ENCODE measurements around the gene KBTBD13.

The KBTBD13 gene

DNA sequence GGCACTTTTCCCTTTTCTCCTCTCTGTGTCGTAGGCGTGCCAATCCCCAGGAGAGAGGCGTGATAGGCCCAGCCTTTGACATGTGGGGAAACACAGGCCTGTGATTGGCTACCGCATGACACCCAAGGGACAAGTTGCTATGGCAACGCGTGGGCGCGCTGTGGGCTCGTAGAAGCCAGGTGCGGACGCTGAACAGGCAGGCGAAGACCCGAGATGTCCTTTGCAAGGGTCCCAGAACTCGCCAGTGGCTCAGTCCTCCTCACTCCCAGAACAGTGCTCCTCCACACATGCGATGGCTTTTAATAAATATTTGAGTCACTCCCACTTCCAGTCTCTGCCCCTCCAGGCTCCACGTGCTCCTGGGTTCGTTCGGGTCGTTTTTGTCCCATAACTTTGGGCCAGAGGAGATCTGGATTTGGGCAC lies 27.1 kb upstream of the KBTBD13 start:
- peak; percentile 97 for DNase-seq
- in situ Hi-C loops (cut with MboI; ENCODE audit: low pct_unique_long_range_greater_than_20kb, low sequenced_read_pairs) = no loop called here

DNA sequence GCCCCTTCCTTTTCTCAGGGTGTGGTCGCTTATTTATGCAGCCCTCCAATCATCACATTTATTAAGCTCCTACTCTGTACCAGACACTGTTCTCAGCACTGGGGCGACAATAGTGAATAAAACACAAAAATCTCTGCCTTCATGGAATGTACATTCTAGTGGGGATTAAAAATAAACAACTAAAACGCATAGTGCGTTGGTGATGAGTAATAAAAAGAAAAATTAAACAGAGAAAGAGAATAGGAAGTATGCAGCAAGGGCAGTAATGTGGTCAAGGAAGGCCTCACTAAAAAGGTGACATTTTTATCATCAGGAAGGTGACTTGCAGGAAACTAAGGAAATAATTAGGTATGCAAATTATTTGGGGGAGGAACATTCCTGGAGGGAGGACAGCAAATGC lies 26.3 kb upstream of the KBTBD13 start:
- DNase-seq = peak; percentile 29
- in situ Hi-C loops (cut with MboI; ENCODE audit: low pct_unique_long_range_greater_than_20kb, low sequenced_read_pairs) = no loop called here

DNA sequence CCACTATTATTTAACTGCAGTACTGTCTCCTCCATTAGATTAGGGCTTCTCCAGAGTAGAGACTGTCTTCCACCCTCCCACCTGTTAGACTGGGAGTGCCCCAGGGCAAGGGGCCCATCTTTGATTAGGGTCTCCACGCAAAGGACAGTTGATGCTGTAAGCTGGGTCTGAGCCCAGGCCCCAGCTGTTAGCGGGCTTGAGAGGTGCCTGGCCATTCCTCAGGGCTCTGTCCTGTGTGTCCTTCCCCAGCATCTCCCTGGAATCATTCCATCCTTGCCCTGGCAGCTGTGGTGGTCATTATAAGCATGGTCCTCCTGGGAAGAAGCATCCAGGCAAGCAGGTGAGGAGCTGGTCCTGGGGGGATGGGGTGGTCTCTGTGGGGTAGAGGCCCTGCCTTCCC lies 25.3 kb upstream of the KBTBD13 start:
- no peak for DNase-seq
- in situ Hi-C loops (cut with MboI; ENCODE audit: low pct_unique_long_range_greater_than_20kb, low sequenced_read_pairs) = no loop called here

DNA sequence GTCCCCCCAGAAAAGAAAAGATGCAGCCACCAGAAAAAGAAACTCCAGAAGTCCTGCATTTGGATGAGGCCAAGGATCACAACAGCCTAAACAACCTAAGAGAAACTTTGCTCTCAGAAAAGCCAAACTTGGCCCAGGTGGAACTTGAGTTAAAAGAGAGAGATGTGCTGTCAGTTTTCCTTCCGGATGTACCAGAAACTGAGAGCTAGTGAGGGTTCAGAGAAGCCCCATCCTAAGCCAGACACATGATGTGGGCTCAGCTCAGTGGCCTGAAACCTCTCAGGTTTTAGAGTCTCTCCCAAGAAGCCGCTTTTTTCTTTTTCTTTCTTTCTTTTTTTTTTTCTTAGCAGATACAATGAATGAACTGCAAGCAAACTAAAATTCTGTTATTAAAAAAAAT lies 23.6 kb upstream of the KBTBD13 start:
- DNase-seq = no peak
- in situ Hi-C loops (cut with MboI; ENCODE audit: low pct_unique_long_range_greater_than_20kb, low sequenced_read_pairs) = no loop called here

DNA sequence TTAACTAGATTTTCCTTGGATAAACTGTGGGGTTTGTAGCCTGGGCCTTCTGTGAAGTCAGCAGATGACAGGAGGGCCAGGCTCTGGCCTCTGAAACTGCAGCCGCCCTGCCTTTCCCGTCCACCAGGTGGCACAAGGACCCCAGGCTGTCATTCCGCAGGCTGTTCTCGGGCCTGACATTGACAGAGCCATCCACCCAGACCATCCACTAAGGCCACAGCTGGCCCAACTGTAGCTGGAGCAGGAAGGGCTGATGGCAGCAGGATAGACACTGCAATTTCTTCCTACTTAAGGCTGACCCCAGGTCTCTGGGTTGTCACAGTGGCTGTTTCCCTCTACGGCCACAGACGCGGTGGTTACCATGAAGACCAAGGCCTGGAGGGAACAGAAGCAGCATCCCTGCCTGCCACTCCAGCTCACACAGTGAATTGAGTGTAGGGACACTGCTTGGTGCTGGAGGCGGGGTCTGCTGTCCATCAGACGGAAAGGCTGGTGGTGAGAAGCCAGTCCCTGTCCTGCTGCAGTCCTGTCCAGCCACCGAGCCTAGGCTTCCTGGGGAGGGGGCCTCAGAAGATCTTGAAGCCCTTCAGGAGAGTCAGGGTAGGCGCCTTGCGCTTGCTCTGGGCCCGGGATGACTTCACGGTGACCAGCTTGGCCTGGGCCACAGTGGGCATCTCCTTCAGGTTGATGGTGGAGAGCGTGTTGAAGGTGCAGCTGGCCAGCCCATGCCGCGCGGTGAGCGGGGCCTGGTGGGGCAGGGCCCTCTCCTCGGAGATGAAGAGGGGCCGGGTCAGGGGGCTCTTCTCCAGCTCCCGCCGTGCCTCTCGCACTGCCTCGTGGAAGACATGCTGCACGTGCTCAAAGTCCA lies 22.0 kb upstream of the KBTBD13 start:
- DNase-seq = peak; percentile 90
- in situ Hi-C loops (cut with MboI; ENCODE audit: low pct_unique_long_range_greater_than_20kb, low sequenced_read_pairs) = no loop called here

DNA sequence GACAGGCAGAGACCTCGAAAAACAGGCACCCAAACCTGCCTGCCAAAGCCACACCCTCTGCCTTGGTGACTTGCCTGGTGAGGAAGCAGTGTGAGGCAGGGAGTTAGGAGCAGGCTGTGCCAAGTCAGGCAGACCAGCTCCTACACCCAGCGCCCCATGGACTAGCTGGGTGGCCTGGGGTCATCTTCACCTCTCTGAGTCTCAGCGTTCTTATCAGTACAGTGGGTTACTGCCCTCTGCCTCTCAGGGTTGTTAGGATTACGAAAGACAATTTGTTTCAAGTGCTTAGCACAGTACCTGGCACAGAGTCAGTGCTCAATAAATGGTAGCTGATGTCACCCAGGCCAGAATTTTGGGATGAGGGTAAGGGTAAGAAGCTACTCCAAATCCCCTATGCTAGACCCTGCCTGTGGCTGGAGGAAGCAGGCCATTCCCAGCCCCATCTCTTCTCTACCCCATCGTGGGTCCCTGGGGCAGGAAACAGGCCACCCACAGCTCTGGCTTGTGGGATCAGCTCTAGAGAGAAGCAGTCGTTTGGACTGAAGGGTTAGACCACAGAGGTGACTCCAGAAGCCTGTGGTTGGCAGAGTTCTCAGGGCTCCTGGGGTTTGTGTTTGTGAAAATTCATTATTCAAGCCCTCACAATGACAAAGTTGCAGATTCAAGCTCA lies 21.2 kb upstream of the KBTBD13 start:
- DNase-seq = no peak
- in situ Hi-C loops (cut with MboI; ENCODE audit: low pct_unique_long_range_greater_than_20kb, low sequenced_read_pairs) = no loop called here

DNA sequence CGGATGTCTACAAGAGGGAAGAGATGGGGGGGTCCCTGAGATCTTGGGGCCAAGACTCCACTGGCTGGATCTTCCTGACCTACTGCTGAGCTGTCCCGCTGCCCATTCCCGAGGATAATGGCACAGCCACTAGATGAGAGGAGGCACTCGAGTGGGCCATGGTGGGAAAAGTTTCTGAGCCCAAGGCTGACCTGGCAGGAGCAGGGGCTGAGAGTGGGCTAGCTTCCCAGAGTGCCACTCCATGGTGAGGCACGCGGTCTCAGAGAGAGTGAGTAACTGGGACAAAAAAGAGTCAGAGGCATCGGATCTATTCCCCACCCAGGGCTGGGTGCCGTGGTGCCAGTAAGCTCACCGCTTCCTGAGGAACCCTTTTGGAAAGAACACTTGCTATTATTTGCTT lies 20.4 kb upstream of the KBTBD13 start:
- no peak for DNase-seq
- in situ Hi-C loops (cut with MboI; ENCODE audit: low pct_unique_long_range_greater_than_20kb, low sequenced_read_pairs) = no loop called here

DNA sequence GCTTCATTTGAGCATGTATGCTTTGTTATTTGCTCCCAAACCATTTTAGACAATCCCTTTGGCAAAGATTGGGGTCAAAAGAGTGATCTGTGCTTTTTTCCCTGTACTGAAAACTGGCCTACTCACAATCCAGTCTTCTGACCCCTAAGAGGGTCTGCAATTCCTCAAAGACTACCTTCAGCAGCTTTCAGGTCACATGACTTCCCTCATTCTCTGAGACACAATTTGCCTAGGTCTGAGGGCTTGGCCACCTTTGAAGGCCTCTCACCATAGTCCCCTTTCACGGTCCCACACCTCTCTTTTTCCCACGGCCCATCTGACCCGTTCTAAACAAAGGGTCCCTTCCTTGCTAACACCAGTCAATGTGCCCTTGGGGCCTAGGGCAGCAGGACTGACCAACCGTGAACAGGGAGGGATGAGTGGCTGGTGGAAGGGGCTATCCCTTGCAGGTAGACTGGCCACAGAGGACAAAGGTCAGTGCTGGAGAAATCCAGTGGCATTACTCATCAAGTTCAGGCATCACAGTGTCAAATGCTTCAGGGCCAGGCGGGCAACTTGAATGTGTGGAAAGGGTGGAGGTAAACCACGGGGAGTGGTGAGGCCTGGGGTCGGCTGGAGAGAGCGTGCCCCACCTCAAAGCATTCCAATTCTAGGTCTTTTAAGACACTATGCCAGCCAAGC lies 19.5 kb upstream of the KBTBD13 start:
- DNase-seq = no peak
- in situ Hi-C loops (cut with MboI; ENCODE audit: low pct_unique_long_range_greater_than_20kb, low sequenced_read_pairs) = no loop called here

DNA sequence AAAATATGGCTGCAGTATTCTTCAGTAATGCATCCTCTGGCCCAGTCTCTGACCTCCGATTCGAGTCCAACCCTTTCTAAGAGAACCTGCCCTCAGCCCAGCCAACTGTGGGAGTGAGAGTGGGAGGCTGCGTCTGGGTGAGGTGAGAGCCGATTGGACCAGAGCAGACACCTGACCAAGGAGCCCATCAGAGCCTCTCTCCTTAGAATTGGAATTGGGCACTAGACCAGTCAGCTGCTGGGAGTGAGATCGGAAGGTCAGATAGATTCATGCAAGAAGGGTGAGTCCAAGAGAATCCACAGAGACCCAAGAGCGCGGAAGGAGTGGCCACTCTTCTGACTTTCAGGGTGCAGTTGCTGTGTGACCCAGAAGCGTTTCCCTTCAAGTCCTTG lies 19.0 kb upstream of the KBTBD13 start:
- in situ Hi-C loops (cut with MboI; ENCODE audit: low pct_unique_long_range_greater_than_20kb, low sequenced_read_pairs) = no loop called here
- DNase-seq = no peak

DNA sequence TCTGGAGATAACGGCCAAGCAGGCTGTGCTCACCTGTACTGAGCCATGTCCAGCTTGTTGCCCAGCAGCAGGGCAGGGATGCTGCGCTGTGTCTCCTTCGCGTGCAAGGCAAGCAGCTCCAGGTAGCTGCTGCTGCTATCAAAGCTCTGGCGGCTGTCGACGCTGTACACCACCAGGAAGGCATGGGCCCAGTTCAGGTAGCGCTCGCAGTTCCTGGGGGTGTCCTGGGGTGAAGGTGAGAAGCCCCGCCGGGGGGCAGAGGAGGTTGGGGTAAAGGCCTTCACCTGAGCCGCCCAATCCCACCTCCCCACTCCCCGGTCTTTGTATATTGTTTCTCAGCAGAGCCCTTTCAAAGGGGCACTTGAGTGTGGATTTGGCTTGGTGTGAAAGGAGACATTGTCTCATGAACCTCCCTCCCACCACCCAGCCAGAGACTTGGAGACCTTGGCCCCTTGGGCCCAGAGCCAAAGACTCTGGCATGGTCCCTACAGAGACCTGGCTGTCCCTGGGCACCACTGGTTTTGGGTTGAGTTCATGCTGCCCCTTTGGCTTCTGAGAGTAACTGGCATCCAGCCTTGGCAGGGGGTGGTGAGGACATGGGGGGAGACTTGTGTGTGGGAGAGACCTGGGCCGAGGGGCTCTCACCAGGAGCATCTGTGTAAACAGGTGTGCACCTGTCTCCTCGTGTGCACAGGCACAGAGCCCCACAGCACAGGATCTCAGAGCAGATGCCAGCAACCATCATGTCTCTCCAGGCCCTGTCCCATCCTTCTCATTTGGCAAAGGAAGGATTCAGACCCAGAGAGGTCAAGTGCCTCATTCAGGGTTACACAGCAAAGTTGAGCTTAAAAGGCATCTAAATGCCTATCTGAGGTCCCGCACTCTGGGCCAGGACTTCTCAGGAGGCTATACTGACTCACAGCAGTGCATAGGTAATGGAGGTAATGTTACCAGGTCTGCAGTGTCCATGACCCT lies 17.9 kb upstream of the KBTBD13 start:
- in situ Hi-C loops (cut with MboI; ENCODE audit: low pct_unique_long_range_greater_than_20kb, low sequenced_read_pairs) = no loop called here
- DNase-seq = no peak

DNA sequence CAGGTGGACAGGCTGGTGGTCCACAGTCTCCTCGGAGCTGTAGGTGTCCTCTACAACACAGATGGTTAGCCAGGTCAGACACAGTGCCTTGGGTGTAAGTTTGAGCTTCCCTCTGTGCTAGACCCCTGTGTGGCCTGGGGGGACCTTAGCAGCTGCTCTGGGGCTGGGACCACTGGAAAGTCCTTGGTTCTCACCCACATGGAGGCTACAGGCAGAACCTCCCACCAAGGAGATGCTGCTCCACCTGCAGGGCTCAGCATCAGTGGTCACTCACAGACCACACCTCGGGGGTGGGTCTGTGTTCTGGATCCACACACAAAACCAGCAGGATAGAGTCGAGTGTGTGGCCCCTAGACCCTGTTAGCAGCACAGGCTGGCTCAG lies 17.2 kb upstream of the KBTBD13 start:
- in situ Hi-C loops (cut with MboI; ENCODE audit: low pct_unique_long_range_greater_than_20kb, low sequenced_read_pairs) = no loop called here
- DNase-seq = no peak

DNA sequence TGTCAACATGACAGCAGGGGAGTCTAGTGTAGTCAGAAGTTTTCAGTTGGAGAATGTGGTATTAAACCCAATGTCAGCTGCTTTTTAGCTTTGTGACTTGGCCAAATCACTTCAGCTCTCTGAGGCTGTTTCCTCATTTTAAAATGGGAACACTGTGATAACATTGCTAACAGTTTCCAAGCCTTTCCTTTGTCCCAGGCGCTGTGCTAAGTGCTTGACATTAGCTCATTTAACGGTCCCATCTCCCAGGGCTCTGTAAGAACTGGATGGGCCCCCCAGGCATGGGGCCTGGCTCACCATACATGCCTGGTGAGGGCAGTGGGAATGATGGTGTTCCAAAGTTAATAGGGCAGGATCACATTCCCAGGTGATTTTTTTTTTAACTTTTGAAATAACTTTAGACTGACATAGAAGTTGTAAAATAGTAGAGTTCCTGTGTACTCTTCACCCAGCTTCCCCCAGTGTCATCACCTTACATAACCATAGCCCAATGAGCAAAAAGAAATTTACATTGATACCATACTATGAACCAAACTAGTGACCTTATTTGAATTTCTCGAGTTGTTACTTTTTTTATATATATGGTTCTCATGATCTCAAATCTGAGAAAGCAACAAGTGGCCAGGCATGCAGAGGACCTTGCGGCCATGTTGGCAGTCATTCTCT lies 16.5 kb upstream of the KBTBD13 start:
- in situ Hi-C loops (cut with MboI; ENCODE audit: low pct_unique_long_range_greater_than_20kb, low sequenced_read_pairs) = no loop called here
- no peak for DNase-seq

DNA sequence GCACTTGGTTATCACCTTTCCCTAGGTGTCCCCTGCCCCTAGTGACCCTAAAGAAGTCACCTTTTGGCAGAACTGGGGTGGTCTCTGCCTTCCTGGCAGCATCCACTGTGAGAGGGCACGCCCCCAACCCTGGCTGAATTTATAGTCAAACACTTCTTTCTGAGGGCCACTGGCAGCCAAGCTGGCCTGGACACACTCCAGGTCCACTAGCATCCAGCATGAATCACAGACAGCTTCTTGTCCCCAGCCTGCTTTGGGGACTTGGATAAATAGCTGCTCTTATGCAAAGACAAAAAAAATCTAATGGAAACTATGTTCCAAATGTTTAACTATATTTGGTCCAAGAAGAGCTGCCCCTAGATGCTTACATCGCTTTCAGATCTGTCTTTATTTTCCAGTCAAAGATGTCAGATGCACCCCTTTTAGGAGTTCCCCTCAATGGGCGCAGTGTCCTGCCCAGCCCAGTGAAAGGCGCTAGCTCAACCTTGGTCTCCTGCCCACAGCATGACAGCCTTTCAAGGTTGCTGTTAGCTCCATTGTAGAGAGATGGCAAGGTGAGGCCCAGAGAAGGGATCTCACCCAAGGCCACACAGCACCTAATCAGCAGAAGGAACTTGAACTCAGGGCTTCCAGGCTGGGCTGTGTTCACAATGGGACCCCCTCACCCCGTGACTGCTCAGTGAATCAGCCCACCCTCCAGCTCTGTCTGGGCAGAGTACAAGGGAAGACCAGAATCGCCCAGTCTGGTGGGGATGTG lies 15.7 kb upstream of the KBTBD13 start:
- no peak for DNase-seq
- in situ Hi-C loops (cut with MboI; ENCODE audit: low pct_unique_long_range_greater_than_20kb, low sequenced_read_pairs) = no loop called here

DNA sequence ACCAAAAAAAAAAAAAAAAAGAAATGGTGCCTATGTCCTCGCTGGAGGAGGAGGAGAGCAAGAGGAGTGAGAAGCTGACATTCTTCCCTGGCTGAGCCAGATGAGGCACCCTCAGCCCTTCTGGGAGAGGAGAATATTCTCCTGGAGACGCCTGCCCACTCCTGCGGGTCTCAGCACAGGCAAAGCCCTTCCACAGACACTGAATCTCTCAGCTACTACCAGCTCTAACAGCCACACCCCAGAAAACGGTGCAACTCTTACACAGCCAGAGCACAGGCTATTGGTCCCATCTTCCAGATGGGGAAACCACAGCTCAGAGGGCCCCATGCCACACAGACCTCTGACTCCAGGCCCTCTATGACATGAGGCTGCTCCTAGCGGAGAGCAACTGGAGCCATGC lies 14.5 kb upstream of the KBTBD13 start:
- no peak for DNase-seq

DNA sequence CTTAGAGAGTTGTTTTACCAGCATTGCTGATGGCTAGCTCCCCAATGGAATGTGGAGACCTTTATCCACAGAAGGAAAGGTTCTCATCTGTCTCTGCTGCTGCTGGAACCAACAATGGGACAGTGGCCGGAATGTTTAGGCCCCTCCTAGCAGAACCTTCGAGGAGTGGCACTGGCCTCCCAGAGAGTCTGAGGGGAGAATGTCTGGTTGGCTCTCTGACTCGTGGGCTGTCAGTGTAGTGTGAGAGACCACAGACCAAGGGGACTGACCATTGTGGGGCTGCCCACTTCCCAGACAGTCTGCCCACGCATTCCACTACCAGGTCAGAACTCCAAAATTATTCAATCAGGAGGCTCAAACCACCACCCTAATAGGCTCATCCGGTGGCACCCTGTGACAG lies 13.8 kb upstream of the KBTBD13 start:
- DNase-seq = no peak
- in situ Hi-C loops (cut with MboI; ENCODE audit: low pct_unique_long_range_greater_than_20kb, low sequenced_read_pairs) = no loop called here

More for the DNA sequence above, 14.5 kb upstream of the KBTBD13 start:
- in situ Hi-C loops (cut with MboI; ENCODE audit: low pct_unique_long_range_greater_than_20kb, low sequenced_read_pairs) = no loop called here

DNA sequence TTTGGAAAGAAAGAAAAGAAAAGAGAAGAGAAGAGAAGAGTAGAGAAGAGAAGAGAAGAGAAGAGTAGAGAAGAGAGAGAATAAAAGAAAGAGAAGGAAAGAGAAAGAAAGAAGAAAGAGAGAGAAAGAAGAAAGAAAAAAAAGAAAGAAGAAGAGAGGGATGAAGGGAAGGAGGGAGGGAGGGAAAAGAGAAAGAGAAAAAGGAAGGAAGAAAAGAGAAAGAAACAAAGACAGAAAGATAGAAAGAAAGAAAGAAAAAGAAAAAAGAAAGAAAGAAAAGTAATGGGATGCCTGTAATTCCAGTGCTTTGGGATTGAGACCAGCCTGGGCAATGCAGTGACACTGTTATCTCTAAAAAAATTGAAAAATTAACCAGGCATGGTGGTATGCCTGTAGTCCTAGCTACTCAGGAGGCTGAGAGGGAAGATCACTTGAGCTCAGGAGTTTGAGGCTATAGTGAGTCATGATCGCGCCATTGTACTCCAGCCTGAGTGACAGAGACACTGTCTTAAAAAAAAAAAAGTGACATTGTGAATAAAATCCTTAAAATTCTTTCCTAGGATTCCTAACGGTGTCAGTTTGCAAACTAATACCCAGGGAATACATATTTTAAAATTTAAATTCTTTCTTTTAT lies 10.4 kb upstream of the KBTBD13 start:
- no peak for DNase-seq
- in situ Hi-C loops (cut with MboI; ENCODE audit: low pct_unique_long_range_greater_than_20kb, low sequenced_read_pairs) = no loop called here

DNA sequence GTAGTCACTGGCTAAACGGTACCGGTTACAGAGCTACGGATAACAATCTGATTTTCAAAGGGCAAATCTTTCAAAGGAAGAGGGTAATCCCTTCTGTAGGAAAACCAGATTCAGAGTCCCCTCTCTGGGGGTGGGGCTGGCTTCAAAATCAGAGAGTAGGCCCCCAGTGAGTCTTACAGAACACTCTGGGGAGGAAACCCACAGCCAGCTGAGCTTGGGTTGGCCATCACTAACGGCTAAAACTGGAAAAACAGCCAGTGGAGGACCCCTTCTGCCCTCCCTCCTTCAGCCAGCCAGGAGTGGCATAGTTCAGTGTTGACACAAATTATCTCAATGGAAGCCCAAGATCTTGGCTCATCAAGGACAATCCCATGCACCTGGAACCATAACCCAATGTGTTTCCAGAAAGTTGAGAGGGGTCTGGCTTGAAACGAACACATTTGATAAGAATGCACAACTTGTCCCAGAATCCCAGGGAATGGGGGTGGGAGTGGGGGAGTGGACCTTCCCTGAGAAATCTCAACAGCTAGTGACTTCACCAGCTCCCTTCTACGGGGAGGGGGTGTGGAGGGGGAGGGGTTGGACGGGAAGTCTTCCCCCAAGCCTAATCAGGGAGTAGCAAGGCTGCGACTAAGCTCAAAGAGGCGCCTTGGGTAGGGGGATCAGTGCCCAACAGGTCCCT lies 9.8 kb upstream of the KBTBD13 start:
- no peak for DNase-seq
- in situ Hi-C loops (cut with MboI; ENCODE audit: low pct_unique_long_range_greater_than_20kb, low sequenced_read_pairs) = no loop called here

All from KBM-7 (cell line).